K562 (cell line): ENCODE results near the gene R3HDM2. TPM values are rescaled to one million over a fixed set of nuclear protein-coding genes. Genes with fewer than 3 reads are reported as not detected.

Experiments used
- ILK ChIP-seq: fragments of 450-650 bp; IDR thresholded peaks from 2 replicates; pipeline ENCODE4 v1.6.1; 2016; ENCODE audit warnings: missing genetic modification characterization, low read depth, mild to moderate bottlenecking, missing compliant biosample characterization, moderate library complexity, borderline replicate concordance
- KAT7 ChIP-seq: sonication (generic); formaldehyde crosslinking; IDR thresholded peaks from 2 replicates; pipeline ENCODE4 v1.8.0; 2022; ENCODE audit warnings: missing genetic modification reagents, mild to moderate bottlenecking, borderline replicate concordance
- LEF1 ChIP-seq: fragments of 450-650 bp; IDR thresholded peaks from 2 replicates; pipeline ENCODE4 v1.6.1; 2016; ENCODE audit warnings: mild to moderate bottlenecking
- PHB ChIP-seq: fragments of 250-450 bp; sonication (Bioruptor Pico); IDR thresholded peaks from 2 replicates; pipeline ENCODE4 v1.5.0; 2021
- PTBP1 ChIP-seq: fragments of 200-400 bp; formaldehyde crosslinking; IDR thresholded peaks from 2 replicates; pipeline ENCODE4 v1.6.1; 2017; ENCODE audit warnings: low read depth, low read length
- RAD21 ChIP-seq, 2 experiments: fragments of 250-450 bp in 1 of 2; fragments of 450-650 bp in 1 of 2; sonication (Bioruptor Pico) in 1 of 2; formaldehyde crosslinking in 1 of 2; IDR thresholded peaks in 1 of 2; conservative IDR thresholded peaks in 1 of 2; 2 replicates each; pipeline versions ENCODE4 v1.4.0 to v1.8.0; 2020 to 2022; ENCODE audit warnings: mild to moderate bottlenecking in 2 of 2, moderate library complexity in 1 of 2
- SMAD1 ChIP-seq: fragments of 150-350 bp; IDR thresholded peaks from 2 replicates; pipeline ENCODE4 v1.6.1; 2014; ENCODE audit warnings: low read length, low read depth; ENCODE audit not compliant: partially characterized antibody
- SMARCA4 ChIP-seq: fragments of 450-650 bp; IDR thresholded peaks from 2 replicates; pipeline ENCODE4 v1.6.1; 2016
- SREBF1 ChIP-seq: fragments of 150-350 bp; IDR thresholded peaks from 2 replicates; pipeline ENCODE4 v1.6.1; 2014; ENCODE audit warnings: antibody characterized with exemption, low read depth, low read length, borderline replicate concordance
- ZNF347 ChIP-seq: fragments of 450-650 bp; formaldehyde crosslinking; IDR thresholded peaks from 2 replicates; pipeline ENCODE4 v1.4.0; 2020; ENCODE audit warnings: low read depth, mild to moderate bottlenecking, moderate library complexity
- polyA plus RNA-seq, 8 experiments: library from polyadenylated mRNA; depleted of rRNA in 4 of 8; stranded (reverse) in 5 of 8; unstranded in 3 of 8; fragments of >200 nt; fragmentation: Nextera tagmentation in 2 of 8; fragmentation: Illumina TruSeq in 1 of 8; extraction: Ambion mirVana in 2 of 8; extraction: Trizol in 1 of 8; gene quantifications; 2 replicates each; pipeline versions ENCODE4 v1.2.1 to v1.2.3, GENCODE V29; 2011 to 2014; ENCODE audit warnings: inconsistent platforms in 1 of 8, missing spikeins in 1 of 8
- total RNA-seq, 7 experiments: library from RNA; depleted of rRNA in 6 of 7; stranded (reverse); fragments of >200 nt in 6 of 7; fragmentation: Illumina TruSeq in 2 of 7; extraction: Trizol in 2 of 7; gene quantifications; 2 replicates each; pipeline versions ENCODE4 v1.2.1 to v1.2.3, GENCODE V29; 2011 to 2021; ENCODE audit warnings: low replicate concordance in 1 of 7
- TF ChIP-seq, protein P1 (sequence below): fragments of 450-650 bp; IDR thresholded peaks from 2 replicates; pipeline ENCODE4 v1.6.1; 2018; ENCODE audit not compliant: partially characterized antibody
- TF ChIP-seq, protein P2 (sequence below), 2 experiments: fragments of 450-650 bp; IDR thresholded peaks; 2 replicates each; pipeline ENCODE4 v1.6.1; 2016
- TF ChIP-seq, protein P3 (sequence below): sonication (generic); formaldehyde crosslinking; IDR thresholded peaks from 2 replicates; pipeline ENCODE4 v1.9.0; 2022; ENCODE audit warnings: mild to moderate bottlenecking, missing genetic modification reagents
- TF ChIP-seq, protein P4 (sequence below), 2 experiments: fragments of 450-650 bp; conservative IDR thresholded peaks; 2 replicates each; pipeline ENCODE4 v1.6.1; 2017; ENCODE audit warnings: mild to moderate bottlenecking in 2 of 2, moderate library complexity in 2 of 2
- TF ChIP-seq, protein P5 (sequence below), 3 experiments: IDR thresholded peaks in 2 of 3; conservative IDR thresholded peaks in 1 of 3; 2 replicates each; pipeline ENCODE4 v1.5.1; 2011 to 2012; ENCODE audit warnings: low read length in 3 of 3, mild to moderate bottlenecking in 3 of 3, control low read depth in 2 of 3, improper control_type of control experiment in 1 of 3, inconsistent platforms in 1 of 3, low read depth in 1 of 3, mixed read lengths in 1 of 3, moderate library complexity in 1 of 3; ENCODE audit not compliant: insufficient read depth in 2 of 3
- TF ChIP-seq, protein P6 (sequence below): fragments of 450-650 bp; IDR thresholded peaks from 2 replicates; pipeline ENCODE4 v1.6.1; 2016

Gene R3HDM2
- total and polyA plus RNA-seq, 9 of the 15 experiments (the other 6 are each of a cell fraction or from before 2014, with no cell fraction given): 3.3 to 18.8 (median 9.0) TPM

DNA sequence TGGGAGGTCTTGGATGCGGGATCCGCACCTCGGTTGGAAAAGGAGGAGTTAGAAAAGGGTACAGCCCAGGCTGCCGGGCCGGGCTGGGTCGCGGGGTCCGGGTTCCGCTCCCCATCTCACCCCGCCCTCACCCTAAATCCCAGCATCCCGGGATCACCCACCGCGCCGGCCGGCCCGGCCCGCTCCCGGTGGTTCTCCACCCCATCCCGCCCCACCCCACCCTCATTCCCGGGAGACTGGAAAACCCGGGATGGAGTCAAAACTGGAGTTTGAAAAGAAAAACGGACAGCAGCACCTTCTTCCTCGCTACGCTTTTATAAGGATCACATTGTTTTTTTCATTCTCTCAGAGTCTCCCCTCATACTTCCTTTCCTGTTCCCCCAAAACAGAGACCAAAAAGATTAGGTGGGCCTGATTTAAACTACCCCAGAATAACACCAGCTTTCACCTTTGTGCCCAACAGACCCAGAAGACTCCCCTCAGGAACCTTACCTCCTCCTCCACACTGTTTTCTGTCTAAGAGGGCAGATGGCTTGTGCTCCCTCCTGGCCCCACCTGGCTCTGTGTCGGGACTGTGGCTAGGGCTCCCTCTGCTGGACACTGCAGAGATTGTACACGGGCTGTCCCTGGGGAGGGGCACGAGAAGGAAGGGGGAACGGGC lies 31.5 kb upstream of the R3HDM2 start (continued):
- TF ChIP-seq, protein P1, sequence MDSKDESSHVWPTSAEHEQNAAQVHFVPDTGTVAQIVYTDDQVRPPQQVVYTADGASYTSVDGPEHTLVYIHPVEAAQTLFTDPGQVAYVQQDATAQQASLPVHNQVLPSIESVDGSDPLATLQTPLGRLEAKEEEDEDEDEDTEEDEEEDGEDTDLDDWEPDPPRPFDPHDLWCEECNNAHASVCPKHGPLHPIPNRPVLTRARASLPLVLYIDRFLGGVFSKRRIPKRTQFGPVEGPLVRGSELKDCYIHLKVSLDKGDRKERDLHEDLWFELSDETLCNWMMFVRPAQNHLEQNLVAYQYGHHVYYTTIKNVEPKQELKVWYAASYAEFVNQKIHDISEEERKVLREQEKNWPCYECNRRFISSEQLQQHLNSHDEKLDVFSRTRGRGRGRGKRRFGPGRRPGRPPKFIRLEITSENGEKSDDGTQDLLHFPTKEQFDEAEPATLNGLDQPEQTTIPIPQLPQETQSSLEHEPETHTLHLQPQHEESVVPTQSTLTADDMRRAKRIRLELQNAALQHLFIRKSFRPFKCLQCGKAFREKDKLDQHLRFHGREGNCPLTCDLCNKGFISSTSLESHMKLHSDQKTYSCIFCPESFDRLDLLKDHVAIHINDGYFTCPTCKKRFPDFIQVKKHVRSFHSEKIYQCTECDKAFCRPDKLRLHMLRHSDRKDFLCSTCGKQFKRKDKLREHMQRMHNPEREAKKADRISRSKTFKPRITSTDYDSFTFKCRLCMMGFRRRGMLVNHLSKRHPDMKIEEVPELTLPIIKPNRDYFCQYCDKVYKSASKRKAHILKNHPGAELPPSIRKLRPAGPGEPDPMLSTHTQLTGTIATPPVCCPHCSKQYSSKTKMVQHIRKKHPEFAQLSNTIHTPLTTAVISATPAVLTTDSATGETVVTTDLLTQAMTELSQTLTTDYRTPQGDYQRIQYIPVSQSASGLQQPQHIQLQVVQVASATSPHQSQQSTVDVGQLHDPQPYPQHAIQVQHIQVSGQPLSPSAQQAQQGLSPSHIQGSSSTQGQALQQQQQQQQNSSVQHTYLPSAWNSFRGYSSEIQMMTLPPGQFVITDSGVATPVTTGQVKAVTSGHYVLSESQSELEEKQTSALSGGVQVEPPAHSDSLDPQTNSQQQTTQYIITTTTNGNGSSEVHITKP: peak; percentile 79
- 0 out of 2 replicates have a peak, but pooled peaks have one; percentile 65 for TF ChIP-seq KAT7 (CRISPR knock-in tag)
- TF ChIP-seq, protein P2, sequence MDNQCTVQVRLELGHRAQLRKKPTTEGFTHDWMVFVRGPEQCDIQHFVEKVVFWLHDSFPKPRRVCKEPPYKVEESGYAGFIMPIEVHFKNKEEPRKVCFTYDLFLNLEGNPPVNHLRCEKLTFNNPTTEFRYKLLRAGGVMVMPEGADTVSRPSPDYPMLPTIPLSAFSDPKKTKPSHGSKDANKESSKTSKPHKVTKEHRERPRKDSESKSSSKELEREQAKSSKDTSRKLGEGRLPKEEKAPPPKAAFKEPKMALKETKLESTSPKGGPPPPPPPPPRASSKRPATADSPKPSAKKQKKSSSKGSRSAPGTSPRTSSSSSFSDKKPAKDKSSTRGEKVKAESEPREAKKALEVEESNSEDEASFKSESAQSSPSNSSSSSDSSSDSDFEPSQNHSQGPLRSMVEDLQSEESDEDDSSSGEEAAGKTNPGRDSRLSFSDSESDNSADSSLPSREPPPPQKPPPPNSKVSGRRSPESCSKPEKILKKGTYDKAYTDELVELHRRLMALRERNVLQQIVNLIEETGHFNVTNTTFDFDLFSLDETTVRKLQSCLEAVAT (IDR thresholded peaks at IDR 0.05): peak in 1 of 2 experiments; percentile 21; a peak in 1 of 4 replicates
- TF ChIP-seq SREBF1: peak; percentile 60; the same call in 1 of the 2 replicates
- TF ChIP-seq LEF1: peak; percentile 59
- TF ChIP-seq ZNF347 (CRISPR knock-in tag): no peak
- TF ChIP-seq, protein P3, sequence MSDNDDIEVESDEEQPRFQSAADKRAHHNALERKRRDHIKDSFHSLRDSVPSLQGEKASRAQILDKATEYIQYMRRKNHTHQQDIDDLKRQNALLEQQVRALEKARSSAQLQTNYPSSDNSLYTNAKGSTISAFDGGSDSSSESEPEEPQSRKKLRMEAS (CRISPR knock-in tag): peak; percentile 98
- TF ChIP-seq PHB (CRISPR knock-in tag): no peak
- TF ChIP-seq, protein P4, sequence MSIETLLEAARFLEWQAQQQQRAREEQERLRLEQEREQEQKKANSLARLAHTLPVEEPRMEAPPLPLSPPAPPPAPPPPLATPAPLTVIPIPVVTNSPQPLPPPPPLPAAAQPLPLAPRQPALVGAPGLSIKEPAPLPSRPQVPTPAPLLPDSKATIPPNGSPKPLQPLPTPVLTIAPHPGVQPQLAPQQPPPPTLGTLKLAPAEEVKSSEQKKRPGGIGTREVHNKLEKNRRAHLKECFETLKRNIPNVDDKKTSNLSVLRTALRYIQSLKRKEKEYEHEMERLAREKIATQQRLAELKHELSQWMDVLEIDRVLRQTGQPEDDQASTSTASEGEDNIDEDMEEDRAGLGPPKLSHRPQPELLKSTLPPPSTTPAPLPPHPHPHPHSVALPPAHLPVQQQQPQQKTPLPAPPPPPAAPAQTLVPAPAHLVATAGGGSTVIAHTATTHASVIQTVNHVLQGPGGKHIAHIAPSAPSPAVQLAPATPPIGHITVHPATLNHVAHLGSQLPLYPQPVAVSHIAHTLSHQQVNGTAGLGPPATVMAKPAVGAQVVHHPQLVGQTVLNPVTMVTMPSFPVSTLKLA (conservative IDR thresholded peaks at IDR 0.05): peak; percentile 80 to 86
- TF ChIP-seq RAD21 (CRISPR knock-in tag; conservative IDR thresholded peaks at IDR 0.05 in 1 of 2, IDR thresholded peaks at IDR 0.05 in 1 of 2): peak; percentile 77 to 90
- TF ChIP-seq, protein P5, sequence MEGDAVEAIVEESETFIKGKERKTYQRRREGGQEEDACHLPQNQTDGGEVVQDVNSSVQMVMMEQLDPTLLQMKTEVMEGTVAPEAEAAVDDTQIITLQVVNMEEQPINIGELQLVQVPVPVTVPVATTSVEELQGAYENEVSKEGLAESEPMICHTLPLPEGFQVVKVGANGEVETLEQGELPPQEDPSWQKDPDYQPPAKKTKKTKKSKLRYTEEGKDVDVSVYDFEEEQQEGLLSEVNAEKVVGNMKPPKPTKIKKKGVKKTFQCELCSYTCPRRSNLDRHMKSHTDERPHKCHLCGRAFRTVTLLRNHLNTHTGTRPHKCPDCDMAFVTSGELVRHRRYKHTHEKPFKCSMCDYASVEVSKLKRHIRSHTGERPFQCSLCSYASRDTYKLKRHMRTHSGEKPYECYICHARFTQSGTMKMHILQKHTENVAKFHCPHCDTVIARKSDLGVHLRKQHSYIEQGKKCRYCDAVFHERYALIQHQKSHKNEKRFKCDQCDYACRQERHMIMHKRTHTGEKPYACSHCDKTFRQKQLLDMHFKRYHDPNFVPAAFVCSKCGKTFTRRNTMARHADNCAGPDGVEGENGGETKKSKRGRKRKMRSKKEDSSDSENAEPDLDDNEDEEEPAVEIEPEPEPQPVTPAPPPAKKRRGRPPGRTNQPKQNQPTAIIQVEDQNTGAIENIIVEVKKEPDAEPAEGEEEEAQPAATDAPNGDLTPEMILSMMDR (IDR thresholded peaks at IDR 0.05 in 2 of 3, conservative IDR thresholded peaks at IDR 0.05 in 1 of 3; ENCODE audit: insufficient read depth in 2 of 3, low read depth in 1 of 3, low read length in 3 of 3): peak; percentile 96 to 98 (median 97)
- TF ChIP-seq SMAD1: peak; percentile 54
- no peak for TF ChIP-seq PTBP1
- TF ChIP-seq, protein P6, sequence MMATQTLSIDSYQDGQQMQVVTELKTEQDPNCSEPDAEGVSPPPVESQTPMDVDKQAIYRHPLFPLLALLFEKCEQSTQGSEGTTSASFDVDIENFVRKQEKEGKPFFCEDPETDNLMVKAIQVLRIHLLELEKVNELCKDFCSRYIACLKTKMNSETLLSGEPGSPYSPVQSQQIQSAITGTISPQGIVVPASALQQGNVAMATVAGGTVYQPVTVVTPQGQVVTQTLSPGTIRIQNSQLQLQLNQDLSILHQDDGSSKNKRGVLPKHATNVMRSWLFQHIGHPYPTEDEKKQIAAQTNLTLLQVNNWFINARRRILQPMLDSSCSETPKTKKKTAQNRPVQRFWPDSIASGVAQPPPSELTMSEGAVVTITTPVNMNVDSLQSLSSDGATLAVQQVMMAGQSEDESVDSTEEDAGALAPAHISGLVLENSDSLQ: peak; percentile 53
- TF ChIP-seq SMARCA4: 0 out of 2 replicates have a peak, but pooled peaks have one; percentile 55
- TF ChIP-seq ILK (tag): no peak
